Activated CD4-positive, alpha-beta T cell treated with anti-CD3 and anti-CD28 coated beads, Interleukin-2, amount 50 U/mL, for 4 hours (primary cell): ENCODE data around the gene GGT1.
"Not testable (repeated sequence)": the region's sequence is repeated elsewhere in the genome, so short reads cannot be mapped to it uniquely, and the experiment has no call there.

ENCODE experiments used
- DNase-seq, 2 experiments: peaks; one replicate each; pipeline ENCODE4 v3.0.0-alpha.2; 2020

Gene GGT1

DNA sequence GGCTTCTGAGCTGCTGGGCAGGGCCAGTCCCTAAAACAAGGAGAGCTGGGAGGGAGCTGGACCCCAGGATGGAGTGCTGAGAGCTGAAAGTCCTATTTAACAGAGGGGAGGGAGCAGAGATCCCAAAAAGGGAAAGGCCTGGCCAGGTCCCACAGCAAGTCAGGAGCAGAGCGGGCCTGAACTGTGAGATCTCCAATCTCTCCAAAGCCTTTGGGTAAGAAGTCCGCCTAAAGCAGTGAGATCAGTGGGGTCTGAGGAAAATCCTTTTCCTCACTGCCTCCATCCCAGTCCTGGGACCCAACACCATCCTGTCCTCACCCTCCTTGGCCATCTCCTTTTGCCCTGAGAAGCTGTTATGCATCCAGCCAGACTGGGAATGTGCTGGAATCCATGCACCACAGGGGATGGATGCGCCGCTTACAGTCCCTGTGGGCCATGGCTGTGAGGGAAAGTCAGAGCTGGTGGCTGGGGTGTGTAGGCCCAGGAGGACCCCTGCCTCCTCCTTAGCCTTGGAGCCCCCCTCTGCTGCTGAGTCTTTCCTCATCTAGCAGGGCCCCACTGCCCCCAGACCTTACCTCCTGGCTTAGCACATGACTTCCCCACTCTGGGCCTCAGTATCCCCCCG is 18.7 kb upstream of the GGT1 start:
- no peak for DNase-seq

- DNase-seq = no peak
Measured at GRCh38 chr22:24584871-24585411, 18.1 kb upstream of the GGT1 start.

GRCh38 chr22:24585461-24585860 is 17.5 kb upstream of the GGT1 start:
- DNase-seq = no peak

DNA sequence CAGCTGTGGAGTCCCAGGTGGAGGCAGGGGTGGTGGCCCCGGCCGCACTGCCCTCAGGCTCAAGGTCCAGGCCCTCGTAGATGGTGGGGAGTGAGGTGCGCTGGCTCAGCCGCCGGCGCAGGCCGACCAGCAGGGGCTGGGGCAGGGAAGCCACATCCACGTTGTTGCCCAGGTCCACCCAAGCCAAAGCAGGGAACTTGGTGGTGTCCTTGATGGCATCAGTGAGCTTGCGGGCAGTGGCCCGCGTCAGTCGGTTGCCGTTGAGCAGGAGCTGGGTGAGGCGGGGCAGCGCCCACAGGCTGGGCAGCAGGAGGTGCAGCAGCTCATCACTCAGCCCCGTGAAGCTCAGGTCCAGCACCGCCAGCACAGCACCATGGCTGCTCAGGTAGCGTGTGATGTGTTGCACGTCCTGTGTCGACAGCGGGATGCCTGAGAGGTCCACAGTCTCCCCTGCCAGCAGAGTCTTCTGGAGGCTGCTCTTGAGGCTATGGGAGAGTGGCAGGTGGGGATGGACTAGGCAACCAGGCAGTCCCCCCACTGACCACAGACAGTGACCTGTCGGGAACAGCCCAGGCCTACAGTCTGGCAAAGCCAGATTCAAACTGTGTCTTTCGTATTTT is 17.0 kb upstream of the GGT1 start:
- DNase-seq = no peak

DNA sequence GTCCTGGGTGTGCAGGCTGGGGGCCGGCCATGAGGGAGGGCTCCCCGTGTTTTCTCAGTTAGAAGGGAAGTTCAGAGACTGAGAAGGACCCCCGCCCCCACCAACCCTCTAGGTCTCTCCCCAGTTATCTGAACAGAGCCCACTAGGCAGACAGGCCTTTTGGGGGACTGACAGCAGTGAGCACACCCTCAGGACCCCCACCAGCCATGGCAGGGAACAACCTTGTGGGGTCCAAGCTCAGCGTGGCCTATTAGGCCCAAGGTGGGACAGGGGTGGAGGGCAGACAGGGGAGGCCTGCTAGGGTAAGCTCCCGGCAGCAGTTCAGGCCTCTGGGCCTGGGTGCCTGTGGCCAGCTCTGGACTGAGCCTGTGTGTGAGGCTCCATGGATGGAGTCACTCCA is 15.7 kb upstream of the GGT1 start:
- DNase-seq = no peak

GRCh38 chr22:24587948-24588347 is 15.0 kb upstream of the GGT1 start:
- no peak for DNase-seq

- DNase-seq = no peak
Measured at GRCh38 chr22:24588381-24588756, 14.6 kb upstream of the GGT1 start.

GRCh38 chr22:24588757-24589481 is 14.1 kb upstream of the GGT1 start:
- DNase-seq = no peak

DNA sequence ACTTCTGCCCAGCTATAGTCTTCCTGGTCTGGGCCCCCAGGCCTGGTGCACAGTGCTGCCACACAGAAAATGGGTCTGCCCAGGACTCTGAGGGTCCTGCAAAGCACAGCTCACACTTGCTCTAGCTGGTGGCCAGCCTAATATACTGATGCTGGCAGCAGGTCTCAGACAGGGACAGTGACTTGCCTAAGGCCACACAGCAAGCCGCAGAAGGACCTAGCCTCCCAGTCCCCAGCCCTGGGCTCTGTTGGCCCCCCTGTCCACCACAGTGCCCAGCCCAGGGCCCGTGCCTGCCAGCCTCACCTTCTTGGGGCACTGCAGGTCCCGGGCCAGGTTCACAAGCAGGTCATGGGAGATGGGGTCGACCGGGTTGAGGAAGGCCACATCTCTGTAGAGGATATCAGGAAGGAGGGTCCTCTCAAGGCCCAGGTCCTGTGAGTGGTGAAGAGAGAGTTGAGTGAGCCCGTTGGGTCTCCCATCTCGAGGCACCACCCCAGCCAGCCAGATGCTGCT is 13.4 kb upstream of the GGT1 start:
- no peak for DNase-seq

DNA sequence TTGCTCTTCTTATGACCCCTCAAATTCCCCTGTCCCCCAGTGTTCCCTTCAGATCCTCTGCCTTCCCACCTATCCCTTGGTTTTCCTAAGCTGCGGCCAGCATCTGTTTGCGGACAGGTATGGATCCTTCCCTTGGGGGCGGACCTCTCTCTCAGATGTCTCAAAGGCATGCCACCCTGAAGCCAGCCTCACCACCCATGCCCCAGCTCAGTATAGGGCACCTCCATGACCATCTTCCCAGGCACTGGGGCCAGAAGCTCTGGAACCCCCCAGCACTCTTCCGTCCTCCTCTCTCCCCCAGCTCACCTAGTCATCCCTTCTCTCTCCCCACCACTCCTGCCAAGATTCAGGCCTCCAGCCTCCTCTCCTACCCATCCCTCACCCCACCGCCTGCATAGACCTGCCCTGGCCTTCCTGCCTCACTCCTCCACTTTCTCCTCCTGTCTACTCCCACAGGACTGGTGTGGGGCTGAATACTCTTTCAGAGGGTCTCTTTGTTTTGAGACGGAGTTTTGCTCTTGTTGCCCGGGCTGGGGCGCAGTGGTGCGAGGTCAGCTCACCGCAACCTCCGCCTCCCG is 12.3 kb upstream of the GGT1 start:
- DNase-seq = no peak

DNA sequence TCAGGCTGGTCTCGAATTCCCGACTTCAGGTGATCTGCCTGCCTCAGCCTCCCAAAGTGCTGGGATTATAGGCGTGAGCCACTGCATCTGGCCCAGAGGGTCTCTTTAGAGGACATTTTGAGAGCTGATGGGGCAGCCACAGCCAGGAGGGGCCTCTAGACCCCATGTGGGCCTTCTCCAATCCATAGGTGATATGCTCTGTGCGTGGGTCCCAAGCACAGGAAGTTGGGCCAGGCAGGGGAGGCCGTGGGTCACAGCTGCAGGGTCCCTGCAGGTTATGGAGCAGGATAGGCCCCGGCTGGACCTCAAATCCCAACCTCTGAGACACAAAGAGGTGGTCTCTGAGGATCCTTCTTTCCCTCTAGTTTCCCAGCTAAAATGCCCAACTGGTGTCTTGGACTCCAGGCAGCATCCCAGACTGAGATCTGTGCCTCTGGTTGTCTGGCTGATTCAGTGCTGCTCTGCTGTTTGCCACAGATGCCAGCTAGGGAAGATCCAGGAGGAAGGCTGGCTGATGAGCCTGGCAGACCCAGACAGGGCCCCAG is 11.6 kb upstream of the GGT1 start:
- no peak for DNase-seq

GRCh38 chr22:24592058-24592850 is 10.7 kb upstream of the GGT1 start:
- DNase-seq = no peak

DNA sequence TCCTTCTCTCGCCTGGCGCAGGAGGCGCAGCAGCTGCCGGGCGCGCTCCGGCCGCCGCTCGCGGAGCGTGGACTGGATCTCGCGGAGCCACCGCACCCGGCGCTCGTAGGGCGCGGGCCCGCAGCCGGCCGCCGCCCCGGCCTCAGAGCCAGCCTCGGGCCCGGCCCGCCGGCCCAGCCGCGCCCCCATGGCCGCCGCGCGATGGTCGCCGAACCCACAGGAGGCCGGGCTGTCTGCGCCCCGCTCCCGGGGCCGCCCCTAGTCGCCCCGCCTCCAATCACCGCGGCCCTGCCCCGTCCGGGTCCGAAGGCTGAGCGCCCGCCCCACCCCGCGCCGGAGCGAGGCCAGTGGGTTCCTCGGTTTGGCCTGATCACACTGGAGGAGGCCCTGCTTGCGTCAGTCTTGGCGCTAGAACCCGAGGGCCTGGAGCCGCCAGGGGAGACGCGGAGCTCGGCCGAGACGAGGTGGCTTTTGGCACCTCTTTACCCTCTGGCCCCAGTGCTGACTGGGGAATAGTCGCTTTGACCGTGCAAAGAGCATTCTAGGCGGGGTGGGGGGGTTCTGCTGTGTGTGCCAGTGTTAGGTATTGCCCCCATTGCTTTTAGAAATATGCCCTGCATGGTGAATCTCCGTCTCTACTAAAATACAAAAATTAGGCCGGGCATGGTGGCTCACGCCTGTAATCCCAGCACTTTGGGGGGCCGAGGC is 10.0 kb upstream of the GGT1 start, which contains the start of gene LRRC75B:
LRRC75B (minus strand) TSS at position 223 of the 708 bp plus-strand sequence; CDS start at position 189, 34 bp downstream.
- DNase-seq = no peak

- DNase-seq = not testable (repeated sequence)
Measured at GRCh38 chr22:24593559-24593835, 9.5 kb upstream of the GGT1 start.

GRCh38 chr22:24593836-24594568 is 9.0 kb upstream of the GGT1 start:
- no peak for DNase-seq

DNA sequence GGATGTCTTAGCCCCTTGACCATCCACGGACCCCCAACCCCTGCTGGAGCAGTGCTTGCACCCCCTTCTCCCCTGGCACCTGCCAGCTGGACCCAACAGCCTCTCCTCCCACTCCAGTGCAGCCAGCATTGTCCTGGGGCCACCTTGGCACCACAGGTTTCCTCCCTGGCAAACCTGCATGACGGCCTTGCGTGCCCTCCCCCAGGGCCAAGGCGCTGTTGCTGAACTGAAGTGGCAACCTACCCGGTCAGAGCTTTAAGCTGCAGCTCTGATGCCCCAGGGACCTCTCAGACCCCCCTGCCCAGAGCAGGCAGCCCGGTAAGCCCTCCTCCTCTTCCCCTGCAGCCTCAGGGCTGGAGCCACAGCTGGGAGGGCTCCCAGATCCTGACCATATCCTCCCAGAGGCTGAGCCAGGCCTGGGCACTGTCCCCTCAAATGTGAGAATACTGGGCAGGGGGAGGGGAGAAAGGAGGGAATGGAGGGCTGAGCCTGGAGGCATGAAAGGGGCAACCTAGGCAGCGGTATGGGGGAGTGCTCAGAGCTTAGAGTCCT is 8.3 kb upstream of the GGT1 start:
- no peak for DNase-seq

DNA sequence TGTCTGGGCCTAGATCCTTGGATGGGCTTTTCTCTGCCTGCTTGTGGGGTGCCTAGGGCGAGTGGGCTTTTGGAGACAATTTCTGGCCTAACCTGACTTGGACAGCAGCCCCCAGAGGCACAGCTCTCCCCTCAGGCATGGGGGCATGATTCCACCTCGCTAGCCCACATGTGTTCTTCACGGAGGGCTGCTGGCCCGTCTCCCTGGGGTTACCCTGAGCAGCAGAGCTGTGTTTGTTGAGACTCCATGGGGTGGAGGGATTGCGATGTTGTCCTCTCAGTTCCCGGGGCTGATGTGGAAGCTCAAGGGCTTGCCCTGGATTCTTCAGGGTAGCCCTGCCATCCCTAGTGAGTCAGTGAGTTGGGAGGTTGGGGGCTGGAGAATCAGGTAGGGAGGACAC is 7.8 kb upstream of the GGT1 start:
- DNase-seq = no peak

GRCh38 chr22:24595863-24596262 is 7.1 kb upstream of the GGT1 start:
- no peak for DNase-seq

- DNase-seq = not testable (repeated sequence)
Measured at GRCh38 chr22:24597076-24597475, 5.9 kb upstream of the GGT1 start.

DNA sequence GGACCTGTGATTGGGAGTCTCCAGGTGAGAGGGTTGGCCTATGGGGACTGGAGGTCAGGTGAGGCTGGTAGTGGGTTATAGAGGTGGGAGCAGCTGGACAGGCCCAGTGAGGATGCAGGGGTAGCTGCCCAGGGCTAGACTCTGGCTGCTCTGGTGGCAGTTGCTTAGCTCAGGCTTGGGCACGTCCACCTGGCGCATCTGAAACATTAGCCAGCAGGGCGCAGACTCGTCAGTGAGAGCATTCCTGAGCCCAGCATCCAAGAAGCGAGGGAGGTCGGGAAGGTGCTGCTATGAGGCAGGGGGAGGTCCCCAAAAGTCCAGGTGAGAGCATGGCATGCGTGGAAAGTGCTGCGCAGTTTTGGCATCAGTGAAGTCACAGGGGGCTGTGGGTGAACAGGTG is 3.5 kb upstream of the GGT1 start:
- no peak for DNase-seq
